Progenitor cell of endocrine pancreas (in vitro differentiated cells): Measurements from ENCODE around the gene ACSM4. TPM values are rescaled to one million over a fixed set of nuclear protein-coding genes. Genes with fewer than 3 reads are reported as not detected.

ENCODE experiments used
- DNase-seq: peaks from one replicate; pipeline ENCODE4 v3.0.0; 2021; ENCODE audit warnings: low spot score; ENCODE audit not compliant: unreplicated experiment
- H3K27ac Mint-ChIP-seq: 2 replicates; pipeline ENCODE4 v1.8.0; 2021; ENCODE audit warnings: mild to moderate bottlenecking, moderate library complexity, mixed read lengths
- H3K27me3 Mint-ChIP-seq: 2 replicates; pipeline ENCODE4 v1.8.0; 2021; ENCODE audit warnings: mixed read lengths
- H3K36me3 Mint-ChIP-seq: 2 replicates; pipeline ENCODE4 v1.8.0; 2022; ENCODE audit warnings: mixed read lengths; ENCODE audit not compliant: insufficient read depth
- H3K4me1 Mint-ChIP-seq: 2 replicates; pipeline ENCODE4 v1.8.0; 2021; ENCODE audit warnings: low read depth, mixed read lengths
- H3K4me3 Mint-ChIP-seq: 2 replicates; pipeline ENCODE4 v1.8.0; 2021; ENCODE audit warnings: low read depth, mild to moderate bottlenecking, moderate library complexity, mixed read lengths
- H3K9me3 Mint-ChIP-seq: 2 replicates; pipeline ENCODE4 v1.8.0; 2021; ENCODE audit warnings: low read depth, mixed read lengths
- total RNA-seq: library from RNA; stranded (reverse); gene quantifications from 2 replicates; pipeline ENCODE4 v1.2.1, GENCODE V29; 2021
- TF ChIP-seq, protein P1 (sequence below): fragments of 200-600 bp; sonication (generic); IDR thresholded peaks from one replicate; pipeline ENCODE4 v1.5.0; 2021; ENCODE audit warnings: antibody characterized with exemption, mild to moderate bottlenecking; ENCODE audit not compliant: unreplicated experiment

The ACSM4 gene
- total RNA-seq, 1 donor from 2014 or later, result not detected

DNA sequence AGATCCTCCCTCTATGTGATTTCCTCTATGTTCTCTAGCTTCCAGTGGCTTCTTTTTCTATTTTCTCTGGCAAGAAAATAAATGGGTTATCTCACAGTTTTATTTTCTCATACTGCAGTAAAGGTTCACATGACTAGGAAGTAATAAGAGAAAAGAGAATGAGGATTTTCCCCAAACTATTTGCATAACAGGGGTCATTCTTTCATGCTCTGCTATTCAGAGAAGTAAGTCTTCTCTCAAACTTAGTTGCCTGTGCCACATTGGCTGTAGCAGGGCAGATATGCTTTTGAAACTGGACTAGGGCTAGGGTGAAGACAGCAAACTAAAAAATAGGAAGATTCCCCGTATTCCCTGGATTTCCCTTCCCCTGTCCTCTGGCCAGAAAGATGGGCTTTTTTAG lies 57.4 kb downstream of the ACSM4 start:
- no peak for DNase-seq
- no peaks in the 10 kb centered on the region for H3K36me3 Mint-ChIP-seq
- no peaks in the 10 kb centered on the region for H3K27me3 Mint-ChIP-seq
- peaks cover 3% of the 10 kb centered on the region for H3K9me3 Mint-ChIP-seq
- H3K27ac Mint-ChIP-seq, result no peak overlapping the region
- TF ChIP-seq, protein P1, sequence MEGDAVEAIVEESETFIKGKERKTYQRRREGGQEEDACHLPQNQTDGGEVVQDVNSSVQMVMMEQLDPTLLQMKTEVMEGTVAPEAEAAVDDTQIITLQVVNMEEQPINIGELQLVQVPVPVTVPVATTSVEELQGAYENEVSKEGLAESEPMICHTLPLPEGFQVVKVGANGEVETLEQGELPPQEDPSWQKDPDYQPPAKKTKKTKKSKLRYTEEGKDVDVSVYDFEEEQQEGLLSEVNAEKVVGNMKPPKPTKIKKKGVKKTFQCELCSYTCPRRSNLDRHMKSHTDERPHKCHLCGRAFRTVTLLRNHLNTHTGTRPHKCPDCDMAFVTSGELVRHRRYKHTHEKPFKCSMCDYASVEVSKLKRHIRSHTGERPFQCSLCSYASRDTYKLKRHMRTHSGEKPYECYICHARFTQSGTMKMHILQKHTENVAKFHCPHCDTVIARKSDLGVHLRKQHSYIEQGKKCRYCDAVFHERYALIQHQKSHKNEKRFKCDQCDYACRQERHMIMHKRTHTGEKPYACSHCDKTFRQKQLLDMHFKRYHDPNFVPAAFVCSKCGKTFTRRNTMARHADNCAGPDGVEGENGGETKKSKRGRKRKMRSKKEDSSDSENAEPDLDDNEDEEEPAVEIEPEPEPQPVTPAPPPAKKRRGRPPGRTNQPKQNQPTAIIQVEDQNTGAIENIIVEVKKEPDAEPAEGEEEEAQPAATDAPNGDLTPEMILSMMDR, result no peak
- H3K4me1 Mint-ChIP-seq, result no peaks in the 10 kb centered on the region
- no peak overlapping the region for H3K4me3 Mint-ChIP-seq

GRCh38 chr12:7362734-7363133 lies 58.9 kb downstream of the ACSM4 start:
- Mint-ChIP-seq H3K4me1 (no peaks in the 10 kb centered on the region), H3K9me3 (peaks cover 3% of the 10 kb centered on the region), H3K27ac (no peak overlapping the region), H3K27me3 (no peaks in the 10 kb centered on the region), H3K36me3 (no peaks in the 10 kb centered on the region), H3K4me3 (no peak overlapping the region)
- TF ChIP-seq, protein P1, result no peak
- DNase-seq, result no peak

GRCh38 chr12:7369274-7369729 lies 65.4 kb downstream of the ACSM4 start:
- H3K27me3 Mint-ChIP-seq, result no peaks in the 10 kb centered on the region
- no peak overlapping the region for H3K4me3 Mint-ChIP-seq
- peaks cover 6% of the 10 kb centered on the region for H3K9me3 Mint-ChIP-seq
- no peaks in the 10 kb centered on the region for H3K36me3 Mint-ChIP-seq
- no peaks in the 10 kb centered on the region for H3K4me1 Mint-ChIP-seq
- no peak overlapping the region for H3K27ac Mint-ChIP-seq
- DNase-seq, result no peak
- TF ChIP-seq, protein P1, result no peak

GRCh38 chr12:7373226-7373625 lies 69.4 kb downstream of the ACSM4 start:
- no peak for DNase-seq
- Mint-ChIP-seq H3K27me3 (no peaks in the 10 kb centered on the region), H3K36me3 (no peaks in the 10 kb centered on the region), H3K4me1 (peaks cover 2% of the 10 kb centered on the region), H3K9me3 (peaks cover 4% of the 10 kb centered on the region), H3K27ac (no peak overlapping the region), H3K4me3 (no peak overlapping the region)
- TF ChIP-seq, protein P1, result no peak

DNA sequence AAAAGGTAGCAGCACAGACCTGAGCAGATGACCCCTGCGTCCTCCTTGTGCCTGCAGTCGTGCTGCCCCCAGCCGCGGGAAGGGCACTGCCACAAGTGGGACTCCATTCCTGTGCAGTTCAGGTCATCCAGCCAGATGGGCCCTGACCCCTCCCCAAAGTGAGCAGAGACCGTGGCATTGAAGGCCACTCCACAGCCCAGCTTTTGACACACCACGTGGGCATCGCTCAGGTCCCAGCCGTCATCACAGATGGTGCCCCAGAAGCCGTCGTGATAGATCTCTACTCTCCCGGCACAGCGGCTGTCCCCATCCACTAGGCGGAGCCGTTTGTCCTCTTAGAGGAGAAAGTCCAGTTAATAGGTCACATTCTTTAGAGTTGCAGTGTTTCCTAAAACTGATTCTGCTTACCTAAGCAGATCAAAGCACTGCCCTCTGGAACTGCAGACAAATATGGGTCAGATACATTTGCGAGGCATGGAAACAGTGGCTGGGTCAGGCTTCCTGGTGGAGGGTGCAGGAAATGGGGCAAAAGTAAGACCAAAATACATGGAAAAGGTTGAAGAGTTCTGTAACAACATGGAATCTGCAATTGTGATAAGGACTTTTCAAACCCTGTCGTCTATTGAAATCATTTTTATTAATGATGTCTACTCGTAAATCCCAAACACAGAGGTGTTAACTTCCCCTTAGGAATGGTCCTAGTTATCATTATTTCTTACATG lies 70.7 kb downstream of the ACSM4 start:
- no peaks in the 10 kb centered on the region for H3K27me3 Mint-ChIP-seq
- H3K4me1 Mint-ChIP-seq, result peaks cover 2% of the 10 kb centered on the region
- no peak overlapping the region for H3K27ac Mint-ChIP-seq
- peaks cover 4% of the 10 kb centered on the region for H3K9me3 Mint-ChIP-seq
- no peak for DNase-seq
- TF ChIP-seq, protein P1, result peak; percentile 61
- no peaks in the 10 kb centered on the region for H3K36me3 Mint-ChIP-seq
- no peak overlapping the region for H3K4me3 Mint-ChIP-seq
